ENCODE measurements around the gene TET2. TPM values are rescaled to one million over a fixed set of nuclear protein-coding genes. Genes with fewer than 3 reads are reported as not detected.

The TET2 gene
- total RNA-seq: 36.5 TPM

DNA sequence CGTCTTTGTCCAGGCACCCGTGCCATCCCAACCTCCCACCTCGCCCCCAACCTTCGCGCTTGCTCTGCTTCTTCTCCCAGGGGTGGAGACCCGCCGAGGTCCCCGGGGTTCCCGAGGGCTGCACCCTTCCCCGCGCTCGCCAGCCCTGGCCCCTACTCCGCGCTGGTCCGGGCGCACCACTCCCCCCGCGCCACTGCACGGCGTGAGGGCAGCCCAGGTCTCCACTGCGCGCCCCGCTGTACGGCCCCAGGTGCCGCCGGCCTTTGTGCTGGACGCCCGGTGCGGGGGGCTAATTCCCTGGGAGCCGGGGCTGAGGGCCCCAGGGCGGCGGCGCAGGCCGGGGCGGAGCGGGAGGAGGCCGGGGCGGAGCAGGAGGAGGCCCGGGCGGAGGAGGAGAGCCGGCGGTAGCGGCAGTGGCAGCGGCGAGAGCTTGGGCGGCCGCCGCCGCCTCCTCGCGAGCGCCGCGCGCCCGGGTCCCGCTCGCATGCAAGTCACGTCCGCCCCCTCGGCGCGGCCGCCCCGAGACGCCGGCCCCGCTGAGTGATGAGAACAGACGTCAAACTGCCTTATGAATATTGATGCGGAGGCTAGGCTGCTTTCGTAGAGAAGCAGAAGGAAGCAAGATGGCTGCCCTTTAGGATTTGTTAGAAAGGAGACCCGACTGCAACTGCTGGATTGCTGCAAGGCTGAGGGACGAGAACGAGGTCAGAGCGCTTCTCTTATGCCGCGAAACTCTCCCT is at the start of gene TET2:
Gene TET2, plus strand, starts transcription at position 601 of the 740 bp plus-strand sequence. CDS start 87,067 bp downstream, outside the sequence.

Small RNA genes lying within 50 kb of the gene (small RNA-seq; reads per million reads assigned to genes)
- gene RF00322 (ENCODE audit: low replicate concordance) (not detected), gene RN7SL89P (ENCODE audit: low replicate concordance) (not detected)

Data from metanephros (tissue), 2 donors.